GM10266 (cell line): Measurements from ENCODE around the gene HOXA3.

ENCODE experiments used
- DNase-seq: peaks from one replicate; pipeline ENCODE4 v3.0.0; 2012; ENCODE audit errors: extremely low spot score
- CTCF ChIP-seq: IDR thresholded peaks from 2 replicates; pipeline ENCODE4 v1.5.1; 2012; ENCODE audit warnings: mild to moderate bottlenecking, low read depth; ENCODE audit not compliant: control insufficient read depth, insufficient read depth; ENCODE audit errors: missing control alignments

Gene HOXA3

DNA sequence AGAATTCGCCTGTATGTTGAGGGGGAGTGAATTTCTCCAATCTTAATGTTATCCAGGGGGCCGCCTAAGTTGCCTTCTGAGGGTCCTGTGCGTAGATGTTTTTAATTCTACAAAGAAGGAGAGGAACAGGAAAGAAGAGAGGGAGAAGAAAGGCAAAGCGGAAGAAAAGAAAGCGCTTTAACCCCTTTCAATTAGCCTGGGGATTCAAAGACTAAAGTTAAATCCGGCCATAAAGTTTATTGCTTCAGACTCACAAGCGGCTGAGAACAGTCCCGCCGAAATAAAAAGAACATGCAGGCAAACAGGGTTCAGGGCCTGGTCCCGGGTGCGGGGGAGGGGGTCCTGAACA lies 13.4 kb downstream of the HOXA3 start:
- no peak for TF ChIP-seq CTCF
- no peak for DNase-seq

DNA sequence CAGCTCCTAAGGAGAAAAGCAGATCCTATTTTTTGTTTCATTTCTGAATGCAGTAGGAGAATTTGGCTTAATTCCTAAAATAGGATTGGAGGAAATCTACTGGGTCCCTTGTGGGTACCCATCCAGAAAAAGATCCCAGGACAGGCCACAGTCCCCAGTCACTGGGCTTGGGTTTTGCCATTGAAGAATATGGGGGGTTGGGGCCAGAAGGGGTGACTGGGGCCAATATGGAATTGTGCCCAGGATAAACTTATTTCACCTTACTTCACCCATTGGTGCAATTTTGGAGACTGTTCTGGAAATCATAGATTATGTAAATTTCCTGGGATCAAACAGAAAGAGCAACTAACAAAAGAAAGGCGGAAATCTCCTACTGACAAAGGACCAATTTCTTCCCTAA lies 13.9 kb downstream of the HOXA3 start:
- DNase-seq, result no peak
- no peak for TF ChIP-seq CTCF

GRCh38 chr7:27137640-27138315 lies 14.6 kb downstream of the HOXA3 start:
- TF ChIP-seq CTCF, result no peak
- no peak for DNase-seq

- no peak for DNase-seq
- no peak for TF ChIP-seq CTCF
Observed at GRCh38 chr7:27134392-27134791, 18.0 kb downstream of the HOXA3 start.

GRCh38 chr7:27133409-27134231 lies 18.8 kb downstream of the HOXA3 start:
- no peak for TF ChIP-seq CTCF
- DNase-seq, result no peak

DNA sequence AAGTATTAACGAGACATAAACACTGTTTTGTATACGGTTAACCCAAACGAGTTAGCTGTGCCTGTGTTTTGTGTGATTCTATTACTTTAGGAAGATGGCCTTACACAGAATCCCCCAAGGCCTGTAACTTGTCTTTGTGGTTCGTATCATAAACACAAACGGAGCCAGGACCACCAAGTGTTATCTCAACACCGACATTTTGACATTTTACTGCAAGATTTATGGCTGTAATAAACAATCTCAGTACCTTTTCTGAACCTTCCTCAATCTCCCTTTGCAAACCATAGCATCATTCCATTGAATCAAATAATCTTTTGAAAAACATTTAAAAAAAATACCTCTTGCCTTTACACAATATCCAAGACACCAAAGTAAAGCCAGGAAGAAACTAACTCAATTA lies 19.4 kb downstream of the HOXA3 start:
- no peak for TF ChIP-seq CTCF

DNA sequence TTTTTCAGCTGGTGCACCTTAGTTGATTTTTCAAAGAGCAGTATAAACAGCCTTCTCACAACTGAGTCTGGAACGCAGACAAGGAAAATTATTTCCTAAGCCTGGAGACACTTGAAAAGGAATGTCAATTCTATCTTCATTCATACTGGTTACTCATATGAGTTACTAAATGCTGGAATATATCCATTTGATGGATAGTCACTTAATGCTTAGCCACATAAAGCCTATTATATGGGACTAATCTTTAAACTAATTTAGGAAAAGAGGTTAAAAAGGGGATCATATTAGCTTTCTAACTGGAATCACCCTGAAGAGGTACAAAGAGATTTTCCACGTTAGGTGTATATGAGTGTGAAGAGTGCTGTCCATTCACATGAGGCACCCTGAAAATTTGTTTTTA lies 20.2 kb downstream of the HOXA3 start:
- no peak for DNase-seq
- TF ChIP-seq CTCF, result no peak

More for the DNA sequence above, 19.4 kb downstream of the HOXA3 start:
- DNase-seq, result no peak
